MCF 10A (cell line): ENCODE results near the gene CTDNEP1. TPM values are rescaled to one million over a fixed set of nuclear protein-coding genes. Genes with fewer than 3 reads are reported as not detected.

Source experiments
- BruUV-seq: library from RNA; stranded (reverse); fragments of 400-500 nt; replicated peaks from 2 replicates; lab custom pipeline; 2021; lab: Mats Ljungman, UMichigan
- CTCF ChIA-PET: fragments of 300-600 bp; sonication (Branson Sonifier 250); formaldehyde crosslinking; extraction: SDS; loops from one replicate; lab custom pipeline; 2021; ENCODE audit warnings: antibody characterized with exemption, inconsistent platforms; lab: Yijun Ruan, JAX
- POLR2A ChIA-PET: fragments of 300-600, 350-650 bp; sonication (Branson Sonifier 250); formaldehyde crosslinking; extraction: SDS; loops from one replicate; lab custom pipeline; 2020; ENCODE audit warnings: antibody characterized with exemption, inconsistent platforms; lab: Yijun Ruan, JAX
- DNase-seq: peaks from one replicate; pipeline ENCODE4 v3.0.0-alpha.2; 2018; ENCODE audit not compliant: unreplicated experiment
- H3K27ac Mint-ChIP-seq: one replicate; pipeline ENCODE4 v1.8.0; 2022; ENCODE audit warnings: mild to moderate bottlenecking, low read depth, mixed read lengths; ENCODE audit not compliant: unreplicated experiment
- H3K27me3 Mint-ChIP-seq: one replicate; pipeline ENCODE4 v1.8.0; 2022; ENCODE audit warnings: mixed read lengths; ENCODE audit not compliant: insufficient read depth, unreplicated experiment
- H3K36me3 Mint-ChIP-seq: one replicate; pipeline ENCODE4 v1.8.0; 2022; ENCODE audit warnings: mild to moderate bottlenecking, moderate library complexity, mixed read lengths; ENCODE audit not compliant: insufficient read depth, unreplicated experiment
- H3K4me1 Mint-ChIP-seq: one replicate; pipeline ENCODE4 v1.8.0; 2022; ENCODE audit warnings: mixed read lengths; ENCODE audit not compliant: insufficient read depth, unreplicated experiment
- H3K4me3 Mint-ChIP-seq: one replicate; pipeline ENCODE4 v1.8.0; 2022; ENCODE audit warnings: mild to moderate bottlenecking, moderate library complexity, mixed read lengths; ENCODE audit not compliant: unreplicated experiment
- H3K9me3 Mint-ChIP-seq: one replicate; pipeline ENCODE4 v1.8.0; 2022; ENCODE audit warnings: mixed read lengths; ENCODE audit not compliant: unreplicated experiment
- CTCF ChIP-seq: fragments of 200-600 bp; IDR thresholded peaks from one replicate; pipeline ENCODE4 v1.8.0; 2022; ENCODE audit warnings: antibody characterized with exemption, mild to moderate bottlenecking; ENCODE audit not compliant: unreplicated experiment
- intact Hi-C: fragments of 100-400 bp; cut with micrococcal nuclease; formaldehyde crosslinking; loops from 2 replicates; pipeline ENCODE4 v1.14.1; 2022
- total RNA-seq: library from RNA; stranded (reverse); gene quantifications from 2 replicates; pipeline ENCODE4 v1.2.3, GENCODE V29; 2022

The CTDNEP1 gene
- total RNA-seq, 1 experiment from 2014 or later = 148 TPM

GRCh38 chr17:7256766-7257456, 5.4 kb upstream of the CTDNEP1 start:
- CTCF ChIA-PET = interaction anchor here (0.6 to 1.6 kb wide), 4 partner anchors 9 to 193 kb away, joined by 3 to 7 read pairs (median 3); no protein-coding TSS in a partner anchor
- Mint-ChIP-seq H3K4me3 (no peak overlapping the region), H3K27ac (peak overlapping the region; percentile 31), H3K36me3 (peaks cover 72% of the 10 kb centered on the region), H3K27me3 (no peaks in the 10 kb centered on the region), H3K9me3 (no peaks in the 10 kb centered on the region), H3K4me1 (peaks cover 29% of the 10 kb centered on the region)
- no TSS peak for BruUV-seq
- no peak for DNase-seq
- intact Hi-C loops = no loop called here
- POLR2A ChIA-PET = interaction anchor here (0.6 to 7.7 kb wide), 5 partner anchors 8 to 617 kb away, joined by 3 to 92 read pairs (median 4); partner anchors contain the start of genes DVL2, GABARAP and PHF23
- no peak for TF ChIP-seq CTCF

GRCh38 chr17:7254511-7254910, 3.0 kb upstream of the CTDNEP1 start:
- peaks cover 76% of the 10 kb centered on the region for H3K36me3 Mint-ChIP-seq
- no peaks in the 10 kb centered on the region for H3K27me3 Mint-ChIP-seq
- intact Hi-C loops = no loop called here
- peaks cover 25% of the 10 kb centered on the region for H3K4me1 Mint-ChIP-seq
- no peak overlapping the region for H3K4me3 Mint-ChIP-seq
- no peak overlapping the region for H3K27ac Mint-ChIP-seq
- TF ChIP-seq CTCF = no peak
- no peak for DNase-seq
- ChIA-PET CTCF (interaction anchor here (0.6 to 1.0 kb wide), 2 partner anchors 41 to 75 kb away, joined by 3 to 4 read pairs; no protein-coding TSS in a partner anchor), POLR2A (interaction anchor here (0.6 to 7.7 kb wide), 4 partner anchors 13 to 431 kb away, joined by 3 to 92 read pairs (median 4); partner anchors contain the start of genes GABARAP and PHF23)
- no peaks in the 10 kb centered on the region for H3K9me3 Mint-ChIP-seq
- no TSS peak for BruUV-seq

GRCh38 chr17:7253082-7253481, 1.5 kb upstream of the CTDNEP1 start:
- no peaks in the 10 kb centered on the region for H3K27me3 Mint-ChIP-seq
- H3K4me3 Mint-ChIP-seq = peak overlapping the region; percentile 92
- no TSS peak for BruUV-seq
- intact Hi-C loops = no loop called here
- no peak for TF ChIP-seq CTCF
- ChIA-PET POLR2A (no interaction called here), CTCF (no interaction called here)
- peak overlapping the region; percentile 99 for H3K27ac Mint-ChIP-seq
- peaks cover 64% of the 10 kb centered on the region for H3K36me3 Mint-ChIP-seq
- H3K4me1 Mint-ChIP-seq = peaks cover 25% of the 10 kb centered on the region
- no peak for DNase-seq
- no peaks in the 10 kb centered on the region for H3K9me3 Mint-ChIP-seq

GRCh38 chr17:7252176-7253043, 876 bp upstream of the CTDNEP1 start, which contains the start of gene ELP5:
ELP5 (plus strand) TSS chr17:7252215; CDS start chr17:7252551, 336 bp downstream.
- no peaks in the 10 kb centered on the region for H3K9me3 Mint-ChIP-seq
- no peaks in the 10 kb centered on the region for H3K27me3 Mint-ChIP-seq
- ChIA-PET POLR2A (interaction anchor here (1.5 to 4.4 kb wide), 4 partner anchors 12 to 61 kb away, joined by 5 to 128 read pairs (median 12); partner anchors contain the start of genes DVL2, GABARAP and PHF23), CTCF (no interaction called here)
- no peak for TF ChIP-seq CTCF
- H3K36me3 Mint-ChIP-seq = peaks cover 64% of the 10 kb centered on the region
- H3K27ac Mint-ChIP-seq = peak within 1 kb of the TSS; percentile 99
- H3K4me1 Mint-ChIP-seq = peaks cover 25% of the 10 kb centered on the region
- BruUV-seq = no TSS peak
- peak within 1 kb of the TSS; percentile 92 for H3K4me3 Mint-ChIP-seq
- DNase-seq = peak; percentile 94
- intact Hi-C loops = no loop called here
